Loucy (cell line): ENCODE measurements around the gene ZNF132.

Source experiments
- CTCF ChIP-seq: fragments of 200-600 bp; sonication (generic); conservative IDR thresholded peaks from 2 replicates; pipeline ENCODE4 v1.5.1; 2014; ENCODE audit warnings: mild to moderate bottlenecking, antibody characterized with exemption, low read length
- EZH2phosphoT487 ChIP-seq: fragments of 200-600 bp; IDR thresholded peaks from 2 replicates; pipeline ENCODE4 v1.6.1; 2018; ENCODE audit warnings: antibody characterized with exemption, mild to moderate bottlenecking, moderate library complexity, borderline replicate concordance

GRCh38 chr19:58466089-58466759 is 26.3 kb upstream of the ZNF132 start:
- TF ChIP-seq CTCF (no peak), EZH2phosphoT487 (no peak)
